Neuronal stem cell (in vitro differentiated cells): ENCODE measurements around the gene AGAP1.
"Not testable (repeated sequence)": the region's sequence is repeated elsewhere in the genome, so short reads cannot be mapped to it uniquely, and the experiment has no call there.

Source experiments
- DNase-seq: peaks from one replicate; pipeline ENCODE4 v3.0.0-alpha.2; 2013; ENCODE audit warnings: low spot score
- H2AFZ ChIP-seq: one replicate; pipeline ENCODE4 v1.6.1; 2013; ENCODE audit warnings: mild to moderate bottlenecking, low read length, inconsistent platforms
- H2AK5ac ChIP-seq: 2 replicates; pipeline ENCODE4 v1.6.1; 2013; ENCODE audit warnings: low read depth, mild to moderate bottlenecking, inconsistent platforms, low read length, moderate library complexity, mixed read lengths
- H2BK120ac ChIP-seq: 2 replicates; pipeline ENCODE4 v1.6.1; 2013; ENCODE audit warnings: low read depth, mild to moderate bottlenecking, inconsistent platforms, low read length, moderate library complexity, mixed read lengths
- H2BK12ac ChIP-seq: one replicate; pipeline ENCODE4 v1.6.1; 2013; ENCODE audit warnings: low read length, inconsistent platforms
- H2BK15ac ChIP-seq: 2 replicates; pipeline ENCODE4 v1.6.1; 2013; ENCODE audit warnings: mild to moderate bottlenecking, low read length, inconsistent platforms, mixed read lengths
- H2BK5ac ChIP-seq: one replicate; pipeline ENCODE4 v1.6.1; 2013; ENCODE audit warnings: inconsistent platforms, mild to moderate bottlenecking, low read length, moderate library complexity
- H3K14ac ChIP-seq: one replicate; pipeline ENCODE4 v1.6.1; 2013; ENCODE audit warnings: low read length, inconsistent platforms
- H3K18ac ChIP-seq: 2 replicates; pipeline ENCODE4 v1.6.1; 2013; ENCODE audit warnings: low read length, inconsistent platforms
- H3K23ac ChIP-seq: 2 replicates; pipeline ENCODE4 v1.6.1; 2013; ENCODE audit warnings: low read depth, mild to moderate bottlenecking, mixed read lengths, low read length, inconsistent platforms; ENCODE audit not compliant: poor library complexity
- H3K27ac ChIP-seq: replicated peaks from 3 replicates; pipeline ENCODE4 v1.5.1; 2013; ENCODE audit warnings: low read length, inconsistent platforms
- H3K27me3 ChIP-seq, 3 experiments: 2 replicates each; pipeline ENCODE4 v1.6.1; 2013; ENCODE audit warnings: low read length in 3 of 3, mild to moderate bottlenecking in 2 of 3, inconsistent platforms in 1 of 3, low read depth in 1 of 3, mixed read lengths in 1 of 3, moderate library complexity in 1 of 3; ENCODE audit not compliant: control insufficient read depth in 3 of 3, insufficient read depth in 3 of 3
- H3K36me3 ChIP-seq, 2 donors: replicated peaks in 1 of 2; 2 replicates each; pipeline ENCODE4 v1.6.1; 2013; ENCODE audit warnings: low read length in 2 of 2; ENCODE audit not compliant: control insufficient read depth in 2 of 2, insufficient read depth in 2 of 2
- H3K4ac ChIP-seq: 2 replicates; pipeline ENCODE4 v1.6.1; 2013; ENCODE audit warnings: inconsistent platforms, mild to moderate bottlenecking, low read length, moderate library complexity
- H3K4me1 ChIP-seq, 2 donors: 1 replicate in 1 of 2; 2 replicates in 1 of 2; pipeline ENCODE4 v1.6.1; 2013; ENCODE audit warnings: low read length in 2 of 2, low read depth in 1 of 2; ENCODE audit not compliant: control insufficient read depth in 2 of 2, insufficient read depth in 1 of 2
- H3K4me2 ChIP-seq: one replicate; pipeline ENCODE4 v1.6.1; 2013; ENCODE audit warnings: mild to moderate bottlenecking, low read length, inconsistent platforms; ENCODE audit not compliant: insufficient read depth, poor library complexity, severe bottlenecking
- H3K4me3 ChIP-seq, 2 donors: 2 replicates each; pipeline ENCODE4 v1.5.1; 2013; ENCODE audit warnings: low read length in 2 of 2, mild to moderate bottlenecking in 2 of 2, inconsistent platforms in 1 of 2, moderate library complexity in 1 of 2
- H3K79me1 ChIP-seq: one replicate; pipeline ENCODE4 v1.6.1; 2013; ENCODE audit warnings: low read depth, mild to moderate bottlenecking, inconsistent platforms, low read length, moderate library complexity
- H3K9ac ChIP-seq: one replicate; pipeline ENCODE4 v1.6.1; 2013; ENCODE audit warnings: mild to moderate bottlenecking, low read depth, low read length, inconsistent platforms; ENCODE audit not compliant: poor library complexity
- H3K9me3 ChIP-seq, 2 donors: replicated peaks in 1 of 2; 2 replicates each; pipeline versions ENCODE3 to v1.6.1; 2013; ENCODE audit warnings: low read length in 2 of 2, mild to moderate bottlenecking in 2 of 2, inconsistent platforms in 1 of 2, low read depth in 1 of 2, mixed read lengths in 1 of 2, moderate library complexity in 1 of 2; ENCODE audit not compliant: control insufficient read depth in 2 of 2, insufficient read depth in 1 of 2
- H4K8ac ChIP-seq: one replicate; pipeline ENCODE4 v1.6.1; 2013; ENCODE audit warnings: low read depth, mild to moderate bottlenecking, inconsistent platforms, low read length, moderate library complexity
- H4K91ac ChIP-seq: one replicate; pipeline ENCODE4 v1.6.1; 2013; ENCODE audit warnings: low read length, low read depth, mild to moderate bottlenecking, inconsistent platforms; ENCODE audit not compliant: poor library complexity
- WGBS, 2 donors: extraction: QIAGEN DNeasy Blood & Tissue Kit; methylation state at CpG; one replicate each; pipeline ENCODE4 v1.1.7; 2013; ENCODE audit warnings: missing lambda C conversion rate in 2 of 2, mixed read lengths in 1 of 2; ENCODE audit not compliant: insufficient read length in 2 of 2, insufficient replicate concordance in 1 of 2; ENCODE audit errors: extremely low coverage in 2 of 2; 5-methylcytosine and 5-hydroxymethylcytosine counted together

AGAP1 gene

GRCh38 chr2:235602971-235603370 is 109.1 kb downstream of the AGAP1 start:
- H3K4me3 ChIP-seq, H2AFZ ChIP-seq, H2BK12ac ChIP-seq, H2BK120ac ChIP-seq, DNase-seq, H3K14ac ChIP-seq, H3K4me2 ChIP-seq, H3K23ac ChIP-seq, H3K9me3 ChIP-seq, H2BK15ac ChIP-seq, H3K36me3 ChIP-seq, H3K27ac ChIP-seq, H4K8ac ChIP-seq, H2AK5ac ChIP-seq, H4K91ac ChIP-seq, H3K9ac ChIP-seq, H3K79me1 ChIP-seq, H3K18ac ChIP-seq, H2BK5ac ChIP-seq, H3K27me3 ChIP-seq, H3K4ac ChIP-seq: not testable (repeated sequence)
- no CpG with 5 or more reads among the region's 7 CpGs for WGBS, 2 donors
- peaks cover 8 to 17% of the 10 kb centered on the region in 2 donors for H3K4me1 ChIP-seq

DNA sequence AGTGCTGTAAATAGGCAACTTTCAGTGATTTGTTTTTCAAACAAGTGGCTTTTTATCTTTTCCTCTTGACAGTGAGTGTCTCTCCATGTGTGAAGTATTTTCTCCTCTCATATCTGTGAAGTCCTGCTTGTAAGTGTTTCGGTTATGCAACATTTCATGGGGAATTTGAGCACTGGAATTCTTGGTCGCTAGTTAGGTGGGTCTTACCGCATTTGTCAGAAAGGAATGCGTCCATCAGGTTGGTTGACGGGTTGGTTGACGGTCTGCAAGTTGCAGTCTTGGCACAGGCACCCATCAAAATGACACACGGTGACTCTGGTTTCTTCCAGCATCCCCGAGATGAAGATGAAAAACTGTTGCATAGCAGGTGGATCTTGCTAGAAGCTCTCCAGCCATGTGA is 109.8 kb downstream of the AGAP1 start:
- H2BK15ac ChIP-seq, result no peak overlapping the region
- H4K91ac ChIP-seq, result no peak overlapping the region

DNA sequence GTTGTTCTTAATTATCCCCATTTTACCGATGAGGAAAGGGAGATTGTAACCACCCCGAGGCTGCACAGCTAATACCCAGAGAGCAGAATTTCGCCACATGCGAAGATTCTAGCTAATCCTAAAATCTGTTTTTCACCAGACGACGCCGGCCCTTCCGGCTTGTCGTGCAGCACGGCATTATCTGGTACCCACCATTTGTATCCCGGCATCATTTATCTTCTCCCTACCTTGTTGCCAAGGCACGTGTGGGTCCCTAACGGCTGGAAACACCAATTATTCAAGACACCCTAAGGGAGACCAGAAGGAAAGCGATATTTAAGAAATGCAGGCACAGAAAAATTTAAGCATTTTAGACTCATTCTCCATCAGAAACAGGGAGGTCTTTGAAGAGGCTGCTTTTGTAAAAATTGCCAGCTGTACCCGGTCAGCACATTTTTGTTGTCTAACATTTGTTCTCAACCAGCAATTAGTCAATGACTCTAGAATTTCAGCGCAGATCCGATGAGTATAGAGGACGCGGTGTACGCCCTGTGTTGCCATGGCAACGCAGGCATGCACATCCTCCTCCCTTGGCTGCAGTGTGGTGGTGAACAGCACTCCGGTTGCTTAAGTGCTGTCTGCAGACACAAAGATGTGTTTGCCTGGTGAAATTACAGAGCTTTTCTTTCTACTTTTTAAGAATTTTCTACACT is 111.6 kb downstream of the AGAP1 start:
- Histone ChIP-seq H3K18ac (no peak overlapping the region), H3K27me3 (no peaks in the 10 kb centered on the region), H2AFZ (no peak overlapping the region), H3K14ac (no peak overlapping the region), H3K4me3 (peak overlapping the region in 1 of 2 donors; percentile 13), H2BK12ac (no peak overlapping the region), H3K79me1 (peaks cover 3% of the 10 kb centered on the region), H4K8ac (no peak overlapping the region), H2BK120ac (no peak overlapping the region), H2BK5ac (no peak overlapping the region), H2BK15ac (no peak overlapping the region), H3K27ac (no peak overlapping the region), H3K23ac (no peak overlapping the region), H3K9ac (no peak overlapping the region), H3K36me3 (no peaks in the 10 kb centered on the region), H4K91ac (no peak overlapping the region), H3K4me2 (no peak overlapping the region), H3K9me3 (peaks cover 4 to 6% of the 10 kb centered on the region in 2 donors), H3K4me1 (peaks cover 8 to 17% of the 10 kb centered on the region in 2 donors), H3K4ac (no peak overlapping the region), H2AK5ac (no peak overlapping the region)
- DNase-seq, result peak; percentile 77
- WGBS, 2 donors, result no CpG with 5 or more reads among the region's 22 CpGs

More for the DNA sequence above, 109.8 kb downstream of the AGAP1 start:
- Histone ChIP-seq H3K79me1 (peaks cover 3% of the 10 kb centered on the region), H3K27me3 (no peaks in the 10 kb centered on the region), H3K27ac (no peak overlapping the region), H3K4me1 (peaks cover 8 to 17% of the 10 kb centered on the region in 2 donors), H3K18ac (no peak overlapping the region), H2AK5ac (no peak overlapping the region), H3K4ac (no peak overlapping the region), H3K23ac (no peak overlapping the region), H3K4me2 (no peak overlapping the region), H3K14ac (no peak overlapping the region), H3K9ac (no peak overlapping the region), H3K4me3 (no peak overlapping the region), H2AFZ (no peak overlapping the region), H3K9me3 (peaks cover 4 to 6% of the 10 kb centered on the region in 2 donors), H4K8ac (no peak overlapping the region), H2BK12ac (no peak overlapping the region), H2BK5ac (no peak overlapping the region), H3K36me3 (no peaks in the 10 kb centered on the region), H2BK120ac (no peak overlapping the region)
- WGBS, 2 donors, result no CpG with 5 or more reads among the region's 8 CpGs
- DNase-seq, result no peak

GRCh38 chr2:235606004-235606715 is 112.3 kb downstream of the AGAP1 start:
- no peak overlapping the region for H3K23ac ChIP-seq
- no peaks in the 10 kb centered on the region for H3K36me3 ChIP-seq
- H2BK5ac ChIP-seq, result no peak overlapping the region
- H3K4ac ChIP-seq, result no peak overlapping the region
- no peak overlapping the region for H3K4me2 ChIP-seq
- H2BK120ac ChIP-seq, result no peak overlapping the region
- no peak overlapping the region for H3K27ac ChIP-seq
- H2BK15ac ChIP-seq, result no peak overlapping the region
- no peak overlapping the region for H3K18ac ChIP-seq
- peaks cover 6% of the 10 kb centered on the region for H3K79me1 ChIP-seq
- WGBS, 2 donors, result no CpG with 5 or more reads among the region's 10 CpGs
- H2BK12ac ChIP-seq, result no peak overlapping the region
- no peak overlapping the region for H2AFZ ChIP-seq
- H3K27me3 ChIP-seq, result no peaks in the 10 kb centered on the region
- H3K9me3 ChIP-seq, result peaks cover 4 to 6% of the 10 kb centered on the region in 2 donors
- peaks cover 8 to 17% of the 10 kb centered on the region in 2 donors for H3K4me1 ChIP-seq
- H4K8ac ChIP-seq, result no peak overlapping the region
- no peak overlapping the region for H4K91ac ChIP-seq
- peak overlapping the region in 1 of 2 donors; percentile 13 for H3K4me3 ChIP-seq
- H3K14ac ChIP-seq, result no peak overlapping the region
- no peak for DNase-seq
- H2AK5ac ChIP-seq, result no peak overlapping the region
- no peak overlapping the region for H3K9ac ChIP-seq
